ENCODE measurements around the gene GCDH.
"Not testable (repeated sequence)": the region's sequence is repeated elsewhere in the genome, so short reads cannot be mapped to it uniquely, and the experiment has no call there.

The GCDH gene

GRCh38 chr19:12872941-12873890 lies 17.7 kb upstream of the GCDH start:
- peak; percentile 97 for DNase-seq (ENCODE audit: low spot score)

DNA sequence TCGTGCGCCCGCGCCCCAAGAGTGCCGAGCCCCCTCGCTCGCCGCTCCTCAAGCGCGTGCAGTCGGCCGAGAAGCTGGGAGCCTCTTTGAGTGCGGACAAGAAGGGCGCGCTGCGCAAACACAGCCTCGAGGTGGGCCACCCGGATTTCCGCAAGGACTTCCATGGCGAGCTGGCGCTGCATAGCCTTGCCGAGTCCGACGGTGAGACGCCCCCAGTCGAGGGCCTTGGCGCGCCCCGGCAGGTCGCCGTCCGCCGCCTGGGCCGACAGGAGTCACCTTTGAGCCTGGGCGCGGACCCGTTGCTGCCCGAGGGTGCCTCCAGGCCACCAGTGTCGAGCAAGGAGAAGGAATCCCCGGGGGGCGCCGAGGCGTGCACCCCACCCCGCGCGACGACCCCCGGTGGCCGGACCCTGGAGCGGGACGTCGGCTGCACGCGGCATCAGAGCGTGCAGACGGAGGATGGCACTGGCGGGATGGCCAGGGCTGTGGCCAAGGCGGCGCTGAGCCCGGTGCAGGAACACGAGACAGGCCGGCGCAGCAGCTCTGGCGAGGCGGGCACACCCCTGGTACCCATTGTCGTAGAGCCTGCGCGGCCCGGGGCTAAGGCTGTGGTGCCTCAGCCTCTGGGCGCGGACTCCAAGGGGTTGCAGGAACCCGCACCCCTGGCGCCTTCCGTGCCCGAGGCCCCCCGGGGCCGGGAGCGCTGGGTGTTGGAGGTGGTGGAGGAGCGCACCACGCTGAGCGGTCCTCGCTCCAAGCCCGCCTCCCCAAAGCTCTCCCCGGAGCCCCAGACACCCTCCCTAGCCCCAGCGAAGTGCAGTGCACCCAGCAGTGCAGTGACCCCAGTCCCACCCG lies 16.8 kb upstream of the GCDH start:
- DNase-seq (ENCODE audit: low spot score) = no peak

- no peak for DNase-seq (ENCODE audit: low spot score)
Measured at GRCh38 chr19:12875086-12875485, 15.9 kb upstream of the GCDH start.

- peak; percentile 34 for DNase-seq (ENCODE audit: low spot score)
Measured at GRCh38 chr19:12880551-12881171, 10.3 kb upstream of the GCDH start.

- DNase-seq (ENCODE audit: low spot score) = peak; percentile 97
Measured at GRCh38 chr19:12881172-12881808, 9.7 kb upstream of the GCDH start, which contains the start of gene DNASE2. Gene DNASE2 (minus strand): TSS chr19:12881449. CDS start chr19:12881375, 74 bp downstream.

DNA sequence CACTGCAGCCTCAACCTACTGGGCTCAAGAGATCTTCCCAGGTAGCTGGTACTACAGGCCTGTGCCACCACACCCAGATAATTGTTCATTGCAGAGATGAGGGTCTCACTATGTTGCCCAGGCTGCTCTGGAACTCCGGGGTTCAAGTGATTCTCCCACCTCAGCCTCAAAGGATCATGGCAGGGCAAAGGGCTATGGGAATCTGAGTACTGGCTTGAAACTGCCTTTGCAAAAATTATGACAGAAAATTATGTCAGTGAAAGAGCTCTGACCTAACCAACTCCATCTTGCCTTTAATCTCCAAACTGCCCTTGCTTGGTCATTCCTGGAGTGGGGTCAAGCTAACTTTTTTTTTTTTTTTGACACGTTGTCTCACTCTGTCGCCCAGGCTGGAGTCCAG lies 8.4 kb upstream of the GCDH start:
- no peak for DNase-seq (ENCODE audit: low spot score)

GRCh38 chr19:12884202-12884601 lies 6.8 kb upstream of the GCDH start:
- DNase-seq (ENCODE audit: low spot score) = no peak

DNA sequence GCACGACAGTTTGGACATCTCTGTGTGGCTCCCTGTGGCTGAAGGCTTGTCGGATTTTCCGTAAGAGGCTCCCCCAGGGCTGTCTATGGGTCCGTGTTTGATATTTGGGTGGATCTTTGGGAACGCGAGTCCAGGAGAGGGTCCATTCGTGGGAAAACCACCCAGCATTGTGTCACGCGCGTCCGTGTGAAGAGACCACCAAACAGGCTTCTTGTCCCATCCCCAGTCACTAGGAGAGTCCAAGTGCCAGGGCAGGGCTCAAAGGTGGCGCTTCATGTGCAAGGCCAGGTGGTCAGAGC lies 6.4 kb upstream of the GCDH start:
- DNase-seq (ENCODE audit: low spot score) = no peak

- DNase-seq (ENCODE audit: low spot score) = peak; percentile 93
Measured at GRCh38 chr19:12884926-12885748, 5.8 kb upstream of the GCDH start.

DNA sequence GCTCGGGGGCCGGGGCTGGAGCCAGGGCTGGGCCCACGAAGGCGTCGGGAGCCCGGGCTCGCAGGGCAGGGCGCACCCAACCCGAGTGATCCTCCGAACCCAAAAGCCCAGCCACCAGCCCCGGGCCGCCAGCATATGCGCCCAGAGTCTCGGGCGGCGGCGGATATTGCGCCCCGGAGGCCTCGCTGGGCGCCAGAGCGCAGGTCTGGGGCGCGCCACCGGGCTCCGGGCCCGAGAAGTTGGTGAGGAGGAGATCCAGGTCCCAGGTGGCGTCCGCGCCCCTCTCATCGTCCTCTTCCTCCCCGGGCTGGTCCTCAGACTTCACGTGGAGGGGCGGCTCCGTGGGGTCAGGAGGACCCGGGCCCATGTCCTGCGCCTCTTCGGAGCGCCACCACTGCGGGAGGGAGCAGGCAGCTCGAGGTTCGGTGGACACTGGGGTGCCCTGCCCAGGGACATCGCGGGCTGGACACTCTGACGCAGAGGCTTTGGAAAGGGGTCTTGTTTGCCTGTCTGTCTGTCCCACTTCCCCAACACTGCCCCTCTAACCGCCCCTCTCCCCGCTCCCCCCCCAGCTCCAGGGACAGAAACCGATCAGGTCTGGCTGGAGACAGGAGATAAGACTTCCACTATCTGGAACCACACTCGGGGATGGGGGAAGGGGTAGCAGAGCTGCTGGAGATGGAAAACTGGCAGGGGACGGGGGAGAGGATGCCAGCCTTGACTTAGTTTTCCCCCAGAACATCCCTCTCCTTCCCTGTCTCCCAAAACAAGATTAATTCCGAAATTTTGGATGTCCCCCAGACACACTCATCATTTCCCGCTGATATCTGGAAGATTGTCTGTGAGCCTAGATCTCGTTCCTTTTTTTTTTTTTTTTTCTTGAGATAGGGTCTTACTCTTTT lies 5.0 kb upstream of the GCDH start:
- DNase-seq (ENCODE audit: low spot score) = peak; percentile 13

DNA sequence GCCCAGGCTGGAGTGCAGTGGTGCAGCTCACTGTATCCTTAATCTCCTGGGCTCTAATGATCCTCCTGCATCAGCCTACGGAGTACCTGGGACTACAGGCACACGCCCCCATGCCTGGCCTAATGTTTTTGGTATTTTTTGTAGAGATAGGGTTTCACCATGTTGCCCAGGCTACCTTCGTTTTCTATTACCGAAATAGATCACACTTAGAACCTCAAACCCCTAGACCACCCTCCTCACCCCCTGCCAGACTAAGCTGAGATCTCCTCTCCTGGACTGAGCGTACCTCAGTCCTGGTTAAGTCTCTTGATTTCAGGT lies 4.3 kb upstream of the GCDH start:
- no peak for DNase-seq (ENCODE audit: low spot score)

DNA sequence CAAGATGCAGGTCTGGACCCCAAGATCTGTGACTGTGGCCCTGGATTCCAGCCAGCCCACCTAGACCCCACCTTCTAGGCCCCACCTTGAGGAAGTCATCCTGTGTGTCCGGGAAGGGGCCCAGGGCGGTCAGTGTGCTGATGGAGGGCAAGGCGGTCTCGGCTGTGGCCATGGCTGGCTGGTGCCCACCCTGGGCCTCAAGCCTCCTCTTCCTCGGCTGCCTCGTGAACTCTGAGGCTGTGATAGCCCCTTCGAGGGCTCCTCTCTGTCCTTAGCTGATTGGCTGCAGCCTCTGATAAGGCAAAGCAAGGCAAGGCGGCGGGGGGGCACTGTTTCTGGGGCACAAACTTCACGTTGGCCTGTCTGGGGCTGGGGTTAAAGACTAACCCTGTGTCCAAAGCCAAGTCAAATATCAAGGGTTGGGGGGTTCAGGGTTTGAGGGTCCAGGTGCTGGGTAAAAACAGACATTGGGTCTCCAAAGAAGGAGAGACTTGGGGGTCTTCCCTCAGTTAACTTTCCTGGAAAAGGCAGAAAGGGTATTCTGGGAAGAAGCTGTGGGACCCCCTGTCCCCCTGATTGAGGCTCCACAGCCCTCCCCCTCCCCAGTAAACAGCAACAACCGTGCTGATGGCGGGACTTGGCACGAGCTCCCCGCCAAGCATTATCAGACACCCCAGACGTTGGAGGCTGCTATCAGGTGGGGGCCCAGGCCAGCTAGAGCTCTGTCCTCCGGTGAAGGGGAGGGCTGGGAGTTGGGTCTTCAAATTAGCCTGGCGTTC lies 3.8 kb upstream of the GCDH start, which contains the start of gene KLF1:
KLF1 (minus strand) TSS at position 233 of the 779 bp plus-strand sequence; CDS start at position 172, 61 bp downstream.
- no peak for DNase-seq (ENCODE audit: low spot score)

GRCh38 chr19:12888006-12888603 lies 2.9 kb upstream of the GCDH start:
- no peak for DNase-seq (ENCODE audit: low spot score)

DNA sequence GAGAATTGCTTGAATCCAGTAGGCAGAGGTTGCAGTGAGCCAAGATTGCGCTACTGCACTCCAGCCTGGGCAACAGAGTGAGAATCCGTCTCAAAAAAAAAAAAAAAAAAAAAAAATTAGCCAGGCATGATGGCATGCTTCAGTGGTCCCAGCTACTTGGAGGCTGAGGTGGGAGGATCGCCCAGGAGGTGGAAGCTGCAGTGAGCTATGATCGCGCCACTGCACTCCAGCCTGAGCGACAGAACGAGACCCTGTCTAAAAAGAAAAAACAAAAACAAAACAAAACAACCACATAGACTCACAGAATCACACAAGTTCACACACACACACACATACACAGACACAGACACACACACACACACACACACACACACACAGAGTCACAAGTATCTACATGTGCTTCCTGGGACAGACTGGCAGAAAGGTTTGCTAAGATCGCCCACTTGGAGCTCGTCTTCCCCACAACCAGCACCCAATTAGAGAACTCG lies 617 bp upstream of the GCDH start:
- not testable (repeated sequence) for DNase-seq (ENCODE audit: low spot score)

DNA sequence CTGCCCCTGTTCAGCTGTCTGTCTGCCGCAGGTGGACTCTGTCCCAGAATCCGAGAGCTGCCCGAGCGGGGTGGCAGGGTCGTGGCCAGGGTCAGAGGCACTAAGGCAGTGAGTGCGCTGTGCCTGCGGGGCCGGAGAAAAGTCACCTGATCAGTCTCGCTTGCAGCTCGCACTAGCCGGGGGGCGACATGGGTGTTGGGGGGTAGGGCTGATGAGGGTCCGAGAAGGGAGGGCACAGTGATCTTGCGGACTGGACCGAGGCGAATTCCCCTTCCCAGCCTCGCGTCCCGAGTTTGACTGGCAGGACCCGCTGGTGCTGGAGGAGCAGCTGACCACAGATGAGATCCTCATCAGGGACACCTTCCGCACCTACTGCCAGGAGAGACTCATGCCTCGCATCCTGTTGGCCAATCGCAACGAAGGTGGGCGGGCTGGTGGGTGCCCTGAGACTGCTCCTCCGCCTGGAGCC lies 627 bp downstream of the GCDH start:
- no peak for DNase-seq (ENCODE audit: low spot score)

GRCh38 chr19:12893582-12893981 lies 2.6 kb downstream of the GCDH start:
- no peak for DNase-seq (ENCODE audit: low spot score)

GRCh38 chr19:12896460-12896859 lies 5.5 kb downstream of the GCDH start:
- DNase-seq (ENCODE audit: low spot score) = no peak

DNA sequence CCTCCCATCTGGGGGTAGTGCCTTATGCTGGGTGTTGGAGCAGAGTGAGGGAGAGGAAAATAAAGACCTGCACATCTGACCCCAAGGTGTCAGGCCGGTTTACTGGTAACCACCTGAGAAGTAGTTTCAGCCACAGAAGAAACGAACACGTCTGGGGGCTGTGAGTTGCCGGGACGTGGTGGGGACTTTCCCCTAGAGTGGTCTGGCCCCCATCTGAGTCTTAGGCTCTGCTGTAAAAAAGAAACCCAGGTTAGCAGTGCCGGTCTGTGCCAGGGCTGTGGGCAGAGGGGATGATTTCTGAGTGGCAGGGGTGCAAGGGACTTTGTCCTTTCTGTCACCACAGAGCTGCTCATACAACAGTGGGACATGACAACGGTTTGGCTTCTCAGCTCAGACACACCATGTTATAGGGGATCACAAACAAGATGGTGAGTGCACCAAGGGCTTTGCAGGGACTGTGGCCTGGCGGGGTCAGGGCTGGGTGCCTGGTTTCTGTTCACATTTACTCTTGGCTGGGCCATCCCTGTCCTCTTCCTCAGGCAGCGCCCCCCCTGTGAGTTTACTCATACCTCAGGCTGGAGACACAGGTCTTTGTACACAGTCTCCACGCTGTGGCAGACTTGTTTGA lies 9.0 kb downstream of the GCDH start:
- no peak for DNase-seq (ENCODE audit: low spot score)

Data from SW480 (cell line).